IPS-11a (cell line): ENCODE measurements around the gene CNIH3.

Source experiments
- H3K4me3 ChIP-seq: one replicate; pipeline ENCODE4 v1.5.1; 2013; ENCODE audit warnings: low read depth, low read length, control low read depth

CNIH3 gene

DNA sequence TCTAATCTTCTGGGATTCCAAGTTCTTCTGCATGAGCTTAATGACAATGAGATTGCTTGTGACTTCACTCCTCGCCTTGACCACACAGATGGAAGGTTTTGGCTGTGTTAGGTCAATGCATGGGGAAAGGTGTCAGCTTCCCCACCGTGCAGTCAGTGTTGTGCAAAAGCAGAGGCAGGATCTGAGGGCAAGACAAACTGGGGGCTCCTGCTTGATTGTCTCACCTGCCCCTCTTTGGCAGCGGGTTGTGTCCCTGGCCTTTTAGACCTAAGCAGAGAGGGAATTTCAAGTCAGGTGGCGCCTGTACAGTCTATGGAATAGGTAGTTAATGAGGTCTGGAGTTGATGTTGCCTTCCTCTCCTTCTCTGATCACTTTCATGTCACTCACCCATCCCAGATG lies 150.1 kb downstream of the CNIH3 start:
- no peak overlapping the region for H3K4me3 ChIP-seq

GRCh38 chr1:224767031-224767430 lies 150.9 kb downstream of the CNIH3 start:
- H3K4me3 ChIP-seq, result no peak overlapping the region

- no peak overlapping the region for H3K4me3 ChIP-seq
These were observed 151.6 kb downstream of the CNIH3 start for GRCh38 chr1:224767676-224768075.

- H3K4me3 ChIP-seq, result no peak overlapping the region
These were observed 152.9 kb downstream of the CNIH3 start for GRCh38 chr1:224768971-224769370.

DNA sequence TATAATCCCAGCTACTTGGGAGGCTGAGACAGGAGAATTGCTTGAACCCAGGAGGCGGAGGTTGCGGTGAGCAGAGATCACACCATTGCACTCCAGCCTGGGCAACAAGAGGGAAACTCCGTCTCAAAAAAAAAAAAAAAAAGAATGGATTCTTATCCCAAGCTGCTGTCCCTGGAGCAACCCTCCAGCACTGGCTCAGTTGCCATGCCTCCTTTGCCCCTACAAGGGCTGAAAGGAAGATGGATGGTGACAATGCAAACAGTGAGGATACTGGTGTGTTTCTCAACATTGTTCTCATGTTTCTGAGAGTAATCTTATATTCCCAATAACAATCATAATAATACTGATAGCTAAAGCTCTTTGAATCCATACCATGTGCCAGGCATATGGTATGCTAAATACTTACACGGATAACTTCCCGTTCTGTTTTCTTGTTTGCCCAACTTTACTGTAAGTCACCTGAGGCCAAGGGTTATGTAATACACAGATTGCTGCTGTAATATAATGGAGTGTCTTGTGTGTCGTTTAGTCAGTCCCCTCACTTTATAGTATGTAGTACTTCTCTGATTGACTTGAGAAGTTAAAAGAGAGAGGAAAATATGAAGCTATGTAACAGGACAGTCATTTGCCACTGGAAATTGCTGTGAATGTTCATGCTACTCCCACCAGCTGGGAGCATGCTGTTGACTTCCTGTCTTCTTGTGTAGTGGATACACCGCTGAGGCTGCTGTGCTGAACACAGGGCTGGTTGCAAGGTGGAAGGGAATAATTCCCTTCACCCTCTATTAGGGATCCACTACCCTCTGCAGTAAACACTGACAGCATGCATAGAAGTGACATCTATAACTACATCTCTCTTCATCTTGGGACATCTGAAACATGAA lies 153.6 kb downstream of the CNIH3 start:
- H3K4me3 ChIP-seq, result no peak overlapping the region

GRCh38 chr1:224770336-224770693 lies 154.2 kb downstream of the CNIH3 start:
- no peak overlapping the region for H3K4me3 ChIP-seq

DNA sequence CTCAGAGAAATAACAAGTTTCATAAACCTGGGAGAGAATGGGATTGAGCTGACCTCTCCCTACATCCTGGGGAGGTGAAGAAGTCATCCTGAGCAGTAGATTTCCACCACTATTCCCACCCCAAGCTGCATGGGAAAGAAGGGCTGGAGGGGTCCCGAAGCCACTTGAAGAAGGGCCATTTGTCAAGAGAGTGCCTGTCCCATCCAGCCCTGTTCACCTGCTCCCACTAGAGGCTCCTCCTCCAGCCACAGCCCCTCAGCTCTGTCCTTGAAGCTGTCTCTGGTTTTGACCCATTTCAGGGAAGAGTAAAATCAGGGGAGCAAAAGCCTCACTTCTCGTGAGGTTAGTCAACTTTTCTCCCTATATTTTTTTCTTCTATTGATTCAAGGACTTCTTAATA lies 157.5 kb downstream of the CNIH3 start:
- no peak overlapping the region for H3K4me3 ChIP-seq

GRCh38 chr1:224774378-224774777 lies 158.3 kb downstream of the CNIH3 start:
- H3K4me3 ChIP-seq, result no peak overlapping the region

- H3K4me3 ChIP-seq, result no peak overlapping the region
These were observed 161.1 kb downstream of the CNIH3 start for GRCh38 chr1:224777180-224777579.

- H3K4me3 ChIP-seq, result no peak overlapping the region
These were observed 163.4 kb downstream of the CNIH3 start for GRCh38 chr1:224779536-224779935.

DNA sequence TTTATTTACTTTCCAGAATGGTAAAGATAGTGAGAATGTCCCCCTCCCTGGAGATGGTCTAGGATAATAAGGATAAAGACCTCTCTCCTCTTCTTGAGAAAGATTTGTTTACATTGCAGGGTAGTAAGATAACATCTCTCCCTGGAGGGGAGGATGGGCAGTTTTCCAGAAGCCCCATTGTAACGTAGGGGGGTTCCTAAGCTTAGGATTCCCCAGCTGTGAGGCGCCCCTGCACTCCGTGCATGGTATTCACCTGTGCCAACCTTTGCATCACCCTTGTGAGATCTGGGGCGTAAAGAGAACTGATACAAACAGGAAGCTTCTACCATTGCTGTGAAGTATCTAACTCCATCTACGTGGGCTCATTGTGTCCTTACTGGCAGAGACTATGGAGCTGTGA lies 164.6 kb downstream of the CNIH3 start:
- H3K4me3 ChIP-seq, result no peak overlapping the region

- H3K4me3 ChIP-seq, result no peak overlapping the region
These were observed 165.7 kb downstream of the CNIH3 start for GRCh38 chr1:224781800-224782199.

DNA sequence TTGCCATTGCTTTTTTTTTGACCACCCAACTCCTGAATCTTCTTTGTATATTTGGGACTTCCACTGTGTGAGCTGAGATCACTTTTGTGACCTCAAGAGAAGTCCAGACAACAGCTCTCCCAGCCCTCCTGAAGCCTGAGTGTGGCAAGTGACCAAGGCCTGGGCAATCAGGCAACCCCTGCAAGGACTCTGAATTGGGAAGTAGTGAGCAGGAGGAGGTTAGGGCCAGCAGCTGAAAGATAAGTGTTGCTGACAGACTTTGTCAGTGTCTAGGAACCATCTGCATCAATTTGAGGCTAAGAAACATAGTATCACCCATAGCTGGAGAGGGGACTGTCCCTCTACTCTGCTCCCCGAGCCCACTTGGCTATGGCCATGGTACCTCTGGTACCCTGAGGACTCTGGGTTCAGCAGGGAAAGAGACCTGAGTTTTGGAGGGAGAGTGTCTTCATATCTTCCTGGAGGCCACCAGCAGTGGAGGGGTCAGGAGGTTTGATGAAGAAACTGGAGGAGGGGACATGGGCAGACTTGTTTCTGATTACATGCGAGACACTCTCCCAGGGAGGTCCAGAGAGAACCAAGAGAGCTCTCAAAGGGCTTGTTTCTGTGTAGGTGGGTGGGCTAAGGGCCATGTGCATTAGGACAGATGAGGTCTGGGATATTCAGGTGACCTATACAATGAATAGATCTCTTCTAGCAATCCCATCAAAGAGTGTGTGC lies 166.3 kb downstream of the CNIH3 start:
- H3K4me3 ChIP-seq, result no peak overlapping the region

DNA sequence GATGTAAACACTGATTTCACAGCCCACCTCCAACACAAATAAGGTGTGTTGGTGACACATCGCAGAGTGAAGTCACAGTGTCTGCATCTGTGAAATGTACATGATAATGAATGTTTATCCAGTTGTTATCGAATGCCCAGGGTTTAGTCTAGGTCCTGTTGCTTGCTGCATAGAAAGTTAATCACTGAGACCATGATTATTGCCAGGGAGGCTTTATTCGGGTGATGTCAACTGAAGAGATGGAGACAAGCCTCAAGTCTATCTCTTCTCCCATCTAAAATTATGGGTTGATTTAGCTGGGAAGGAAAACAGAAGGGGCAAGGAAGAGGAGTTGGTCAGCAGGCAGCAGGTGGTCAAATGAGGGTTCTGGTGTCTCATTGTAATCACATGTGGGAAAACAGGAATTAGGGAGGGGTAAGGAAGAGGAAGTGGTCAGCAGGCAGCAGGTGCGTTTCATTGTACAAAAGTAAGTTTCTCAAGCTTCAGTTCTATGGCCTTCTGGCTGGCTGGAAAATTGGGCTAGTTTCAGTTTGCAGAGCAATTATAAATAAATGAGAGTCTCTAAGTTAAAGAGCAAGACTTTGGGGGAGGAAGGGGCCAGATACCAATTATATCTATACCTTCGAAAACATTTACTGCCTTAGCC lies 167.0 kb downstream of the CNIH3 start:
- no peak overlapping the region for H3K4me3 ChIP-seq

GRCh38 chr1:224784265-224785039 lies 168.3 kb downstream of the CNIH3 start:
- H3K4me3 ChIP-seq, result no peak overlapping the region

DNA sequence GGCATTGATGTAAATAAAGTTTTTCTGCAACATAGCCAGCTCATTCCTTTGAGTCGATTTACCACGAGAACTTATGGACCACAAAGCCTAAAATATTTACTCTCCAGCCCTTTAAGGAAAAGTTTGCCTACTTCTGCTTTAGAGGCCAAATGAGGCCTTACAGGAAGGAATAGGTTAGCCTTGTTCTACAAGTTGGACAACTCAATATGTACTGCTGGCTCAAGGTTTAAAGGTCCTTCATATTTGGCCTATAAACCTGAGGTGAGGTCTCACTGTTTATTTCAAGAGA lies 168.9 kb downstream of the CNIH3 start:
- H3K4me3 ChIP-seq, result no peak overlapping the region

DNA sequence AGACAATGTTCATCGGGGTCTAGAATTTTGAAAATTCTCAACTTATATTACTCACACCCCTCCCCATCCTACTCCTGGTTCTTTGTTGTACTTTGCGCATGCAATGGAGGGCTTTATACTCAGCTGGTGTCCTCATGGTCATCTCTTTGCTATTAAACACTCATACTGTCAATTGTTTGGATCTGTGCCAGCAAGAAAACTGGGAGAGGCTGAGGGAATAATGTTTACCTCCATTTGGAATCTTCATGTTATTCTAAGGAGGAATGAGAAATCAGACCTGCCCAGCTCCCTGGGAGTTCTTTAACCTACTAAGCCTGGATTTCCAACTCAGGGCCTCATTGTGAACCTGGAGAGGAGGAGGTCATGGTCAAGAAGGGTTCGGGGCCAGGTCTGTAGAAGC lies 169.5 kb downstream of the CNIH3 start:
- H3K4me3 ChIP-seq, result no peak overlapping the region

GRCh38 chr1:224786533-224787250 lies 170.6 kb downstream of the CNIH3 start:
- H3K4me3 ChIP-seq, result no peak overlapping the region

- H3K4me3 ChIP-seq, result no peak overlapping the region
These were observed 173.2 kb downstream of the CNIH3 start for GRCh38 chr1:224789311-224789710.
